ENCODE measurements around the gene MPST.

MPST gene

DNA sequence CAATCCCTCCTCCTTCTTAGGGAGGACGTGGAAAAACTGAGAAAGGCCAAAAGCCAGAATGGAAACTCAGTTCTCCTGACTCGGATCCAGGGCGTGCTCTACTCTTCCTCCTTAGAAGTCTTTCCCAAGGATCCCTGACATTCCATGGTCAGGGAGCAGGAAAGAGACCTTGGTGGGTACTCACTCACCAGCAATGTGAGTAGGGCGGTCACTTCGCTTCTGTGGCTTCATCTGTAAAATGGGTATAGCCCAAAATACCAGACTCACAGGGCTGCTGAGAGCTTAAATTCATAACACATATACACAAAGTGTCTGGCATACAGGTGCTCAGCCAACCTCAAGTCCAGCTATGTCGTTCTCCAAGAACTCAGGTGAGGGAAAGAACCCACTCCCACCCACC, 31.4 kb downstream of the MPST start:
- no peak for DNase-seq (ENCODE audit: low read depth)
- TF ChIP-seq, protein P1, sequence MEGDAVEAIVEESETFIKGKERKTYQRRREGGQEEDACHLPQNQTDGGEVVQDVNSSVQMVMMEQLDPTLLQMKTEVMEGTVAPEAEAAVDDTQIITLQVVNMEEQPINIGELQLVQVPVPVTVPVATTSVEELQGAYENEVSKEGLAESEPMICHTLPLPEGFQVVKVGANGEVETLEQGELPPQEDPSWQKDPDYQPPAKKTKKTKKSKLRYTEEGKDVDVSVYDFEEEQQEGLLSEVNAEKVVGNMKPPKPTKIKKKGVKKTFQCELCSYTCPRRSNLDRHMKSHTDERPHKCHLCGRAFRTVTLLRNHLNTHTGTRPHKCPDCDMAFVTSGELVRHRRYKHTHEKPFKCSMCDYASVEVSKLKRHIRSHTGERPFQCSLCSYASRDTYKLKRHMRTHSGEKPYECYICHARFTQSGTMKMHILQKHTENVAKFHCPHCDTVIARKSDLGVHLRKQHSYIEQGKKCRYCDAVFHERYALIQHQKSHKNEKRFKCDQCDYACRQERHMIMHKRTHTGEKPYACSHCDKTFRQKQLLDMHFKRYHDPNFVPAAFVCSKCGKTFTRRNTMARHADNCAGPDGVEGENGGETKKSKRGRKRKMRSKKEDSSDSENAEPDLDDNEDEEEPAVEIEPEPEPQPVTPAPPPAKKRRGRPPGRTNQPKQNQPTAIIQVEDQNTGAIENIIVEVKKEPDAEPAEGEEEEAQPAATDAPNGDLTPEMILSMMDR (IDR thresholded peaks at IDR 0.05; ENCODE audit: insufficient read depth, low read depth, low read length, missing control alignments) = no peak
- H3K4me3 ChIP-seq (ENCODE audit: low read length) = no peak overlapping the region

DNA sequence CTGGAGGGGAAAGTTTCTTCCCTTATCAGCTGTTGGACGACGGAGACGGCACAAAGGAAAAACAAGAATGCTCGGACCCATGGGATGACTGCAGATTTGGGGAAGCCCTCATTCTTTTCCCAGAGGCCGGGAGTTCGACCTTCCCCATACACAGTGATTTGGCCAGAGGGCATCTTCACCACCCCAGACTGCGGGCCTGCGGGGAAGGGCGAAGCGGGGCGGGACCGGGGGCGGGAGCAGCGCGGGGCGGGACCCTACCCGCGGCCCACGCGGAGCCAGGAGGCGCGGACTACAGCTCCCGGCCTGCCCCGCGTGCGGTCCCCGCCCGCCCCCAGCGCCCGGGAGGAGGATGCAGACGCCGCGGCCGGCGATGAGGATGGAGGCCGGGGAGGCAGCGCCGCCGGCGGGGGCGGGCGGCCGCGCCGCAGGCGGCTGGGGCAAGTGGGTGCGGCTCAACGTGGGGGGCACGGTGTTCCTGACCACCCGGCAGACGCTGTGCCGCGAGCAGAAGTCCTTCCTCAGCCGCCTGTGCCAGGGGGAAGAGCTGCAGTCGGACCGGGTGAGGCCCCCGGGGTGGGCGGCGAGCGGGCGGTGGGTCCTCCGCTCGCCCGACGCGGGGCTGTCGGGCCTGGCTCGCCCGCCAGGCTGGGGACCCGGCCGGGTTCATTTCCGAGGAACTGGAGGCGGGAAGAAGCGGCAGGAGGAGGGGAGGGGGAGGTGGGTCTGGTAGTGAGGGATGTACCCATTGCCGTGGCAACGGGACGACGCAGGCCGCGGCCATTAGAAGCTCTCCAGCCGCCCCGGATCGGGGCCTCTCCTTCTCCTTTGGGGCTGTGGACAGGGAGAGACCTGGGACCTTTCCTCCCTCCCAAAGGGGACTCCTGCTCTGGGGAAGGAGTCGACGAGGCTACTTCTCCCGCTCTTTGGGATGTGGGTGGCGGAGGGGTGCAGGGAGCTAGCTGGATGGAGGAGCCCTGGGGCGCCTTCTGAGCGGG, 32.1 kb downstream of the MPST start, which contains the start of gene KCTD17:
TSS of gene KCTD17 (plus strand) at position 352 of the 995 bp plus-strand sequence. CDS start at position 371, 19 bp downstream.
- peak; percentile 66 for DNase-seq (ENCODE audit: low read depth)
- TF ChIP-seq, protein P1 (IDR thresholded peaks at IDR 0.05; ENCODE audit: insufficient read depth, low read depth, low read length, missing control alignments) = no peak
- peak within 1 kb of the TSS; percentile 43 for H3K4me3 ChIP-seq (ENCODE audit: low read length)

DNA sequence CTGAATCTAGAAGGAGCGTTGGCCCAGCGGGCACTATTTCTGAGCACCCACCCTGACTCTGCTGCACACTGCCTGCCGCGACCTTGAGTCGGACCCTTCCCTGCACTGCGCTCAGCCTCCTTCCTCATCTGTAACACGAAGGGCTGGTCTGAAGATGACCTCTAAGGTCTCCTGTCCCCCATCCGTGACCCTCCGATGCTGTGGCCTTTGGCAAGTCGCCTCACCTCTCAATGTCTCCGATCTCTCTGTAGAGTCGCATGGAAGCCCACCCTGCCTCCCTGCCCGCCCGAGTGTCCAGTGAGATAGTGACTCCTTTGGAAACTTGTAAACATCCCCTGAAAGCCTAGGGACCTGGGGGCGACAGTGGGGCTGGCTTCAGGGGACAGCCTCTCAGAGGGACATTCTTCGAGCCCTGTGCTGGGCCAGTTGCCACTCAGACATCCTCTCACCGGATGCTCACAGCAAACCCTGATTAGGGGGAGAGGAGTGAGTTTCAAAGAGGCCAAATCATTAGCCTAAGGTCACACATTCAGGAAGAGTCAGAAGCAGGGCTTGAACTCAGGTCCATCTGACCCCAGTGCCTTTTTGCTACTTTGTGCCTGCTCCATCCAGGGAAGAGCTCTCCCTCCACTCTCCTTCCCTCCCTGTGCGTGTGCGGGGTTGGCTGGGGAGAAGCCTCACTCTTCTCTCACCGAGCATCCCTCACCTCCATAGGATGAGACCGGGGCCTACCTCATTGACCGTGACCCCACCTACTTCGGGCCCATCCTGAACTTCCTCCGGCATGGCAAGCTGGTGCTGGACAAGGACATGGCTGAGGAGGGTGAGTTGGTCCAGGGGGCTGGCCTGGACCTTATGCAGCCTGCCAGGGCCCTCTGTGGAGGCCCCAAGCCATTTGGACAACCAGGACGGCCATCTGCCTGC, 33.1 kb downstream of the MPST start:
- TF ChIP-seq, protein P1 (IDR thresholded peaks at IDR 0.05; ENCODE audit: insufficient read depth, low read depth, low read length, missing control alignments) = no peak
- no peak for DNase-seq (ENCODE audit: low read depth)
- peak overlapping the region; percentile 43 for H3K4me3 ChIP-seq (ENCODE audit: low read length)

- TF ChIP-seq, protein P1 (IDR thresholded peaks at IDR 0.05; ENCODE audit: insufficient read depth, low read depth, low read length, missing control alignments) = no peak
- no peak for DNase-seq (ENCODE audit: low read depth)
- H3K4me3 ChIP-seq (ENCODE audit: low read length) = no peak overlapping the region
These were observed 33.9 kb downstream of the MPST start for GRCh38 chr22:37053310-37054055.

DNA sequence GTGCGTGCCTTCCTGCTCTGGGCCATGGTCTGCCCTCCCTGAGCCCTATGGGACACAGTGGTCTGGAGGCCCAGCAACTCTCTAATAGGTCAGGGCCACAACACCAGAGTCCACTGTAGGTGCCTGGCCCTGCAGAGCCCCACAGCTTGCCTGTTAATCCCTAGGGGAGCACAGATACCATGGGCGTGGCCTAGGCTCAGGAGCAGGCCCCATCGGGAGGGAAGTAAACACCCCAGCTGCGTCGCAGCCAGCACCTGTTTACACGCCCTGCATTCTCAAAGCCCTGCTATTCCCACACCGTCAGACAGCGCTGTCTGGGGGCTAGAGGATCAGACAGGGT, 34.5 kb downstream of the MPST start:
- no peak overlapping the region for H3K4me3 ChIP-seq (ENCODE audit: low read length)
- TF ChIP-seq, protein P1 (IDR thresholded peaks at IDR 0.05; ENCODE audit: insufficient read depth, low read depth, low read length, missing control alignments) = no peak
- no peak for DNase-seq (ENCODE audit: low read depth)

Data from epithelial cell of esophagus (primary cell).